ENCODE results near the gene ELK3.

Gene ELK3

DNA sequence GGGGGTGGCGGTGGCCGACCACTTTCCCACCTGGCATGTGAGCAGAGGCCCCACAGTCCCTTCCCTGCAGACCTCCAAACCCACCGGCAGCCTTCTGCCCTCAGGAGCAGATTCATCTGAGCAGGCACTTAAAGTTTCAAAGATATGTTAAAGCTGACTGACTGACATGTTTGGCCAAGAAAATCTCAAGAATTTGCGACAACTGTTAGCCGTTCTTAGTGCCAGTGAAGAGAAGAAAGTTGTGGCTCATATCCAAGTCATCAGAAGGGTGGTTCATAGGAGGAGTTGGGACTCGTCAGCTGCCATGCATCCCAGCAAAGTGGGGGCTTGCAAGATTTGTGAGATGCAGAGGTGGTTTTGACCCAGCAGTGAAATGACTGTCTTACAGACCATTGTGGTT lies 27.2 kb downstream of the ELK3 start:
- TF ChIP-seq, protein P1, sequence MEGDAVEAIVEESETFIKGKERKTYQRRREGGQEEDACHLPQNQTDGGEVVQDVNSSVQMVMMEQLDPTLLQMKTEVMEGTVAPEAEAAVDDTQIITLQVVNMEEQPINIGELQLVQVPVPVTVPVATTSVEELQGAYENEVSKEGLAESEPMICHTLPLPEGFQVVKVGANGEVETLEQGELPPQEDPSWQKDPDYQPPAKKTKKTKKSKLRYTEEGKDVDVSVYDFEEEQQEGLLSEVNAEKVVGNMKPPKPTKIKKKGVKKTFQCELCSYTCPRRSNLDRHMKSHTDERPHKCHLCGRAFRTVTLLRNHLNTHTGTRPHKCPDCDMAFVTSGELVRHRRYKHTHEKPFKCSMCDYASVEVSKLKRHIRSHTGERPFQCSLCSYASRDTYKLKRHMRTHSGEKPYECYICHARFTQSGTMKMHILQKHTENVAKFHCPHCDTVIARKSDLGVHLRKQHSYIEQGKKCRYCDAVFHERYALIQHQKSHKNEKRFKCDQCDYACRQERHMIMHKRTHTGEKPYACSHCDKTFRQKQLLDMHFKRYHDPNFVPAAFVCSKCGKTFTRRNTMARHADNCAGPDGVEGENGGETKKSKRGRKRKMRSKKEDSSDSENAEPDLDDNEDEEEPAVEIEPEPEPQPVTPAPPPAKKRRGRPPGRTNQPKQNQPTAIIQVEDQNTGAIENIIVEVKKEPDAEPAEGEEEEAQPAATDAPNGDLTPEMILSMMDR (IDR thresholded peaks at IDR 0.05; ENCODE audit: low read depth, low read length): no peak

DNA sequence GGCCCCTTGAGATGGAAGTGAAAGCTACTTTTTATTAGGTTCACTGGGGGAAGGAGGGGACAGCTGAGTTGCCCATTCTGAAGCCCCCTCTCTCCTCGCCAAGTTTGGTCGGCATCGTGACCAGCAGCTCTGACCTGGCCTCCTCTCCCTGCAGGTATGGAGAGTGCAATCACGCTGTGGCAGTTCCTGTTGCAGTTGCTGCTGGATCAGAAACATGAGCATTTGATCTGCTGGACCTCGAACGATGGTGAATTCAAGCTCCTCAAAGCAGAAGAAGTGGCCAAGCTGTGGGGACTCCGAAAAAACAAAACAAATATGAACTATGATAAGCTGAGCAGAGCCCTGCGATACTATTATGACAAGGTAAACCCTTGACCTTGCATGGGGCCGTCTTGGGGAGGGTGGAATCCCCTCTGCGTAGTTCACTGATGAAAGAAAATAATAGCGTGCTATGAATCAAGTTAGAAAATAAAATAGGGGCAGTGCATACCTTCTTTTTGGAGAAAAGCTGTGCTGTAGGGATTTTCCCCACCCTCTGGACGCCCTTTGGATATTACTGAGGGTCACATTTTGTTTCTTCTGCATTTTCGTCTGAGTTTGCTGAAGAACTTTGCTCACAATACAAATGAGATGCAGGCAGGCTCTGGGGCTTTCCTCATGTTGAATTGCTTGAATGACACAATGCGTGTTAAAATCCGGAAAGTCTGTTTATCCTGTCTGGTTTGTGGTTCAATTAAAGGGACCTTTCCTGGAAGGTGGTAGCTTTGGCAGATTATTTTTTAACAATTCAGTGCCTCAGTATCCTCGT lies 29.4 kb downstream of the ELK3 start:
- TF ChIP-seq, protein P1 (IDR thresholded peaks at IDR 0.05; ENCODE audit: low read depth, low read length): no peak
- DNase-seq (ENCODE audit: extremely low read depth, low read depth): no peak

More for the DNA sequence above, 27.2 kb downstream of the ELK3 start:
- DNase-seq (ENCODE audit: extremely low read depth, low read depth): no peak

DNA sequence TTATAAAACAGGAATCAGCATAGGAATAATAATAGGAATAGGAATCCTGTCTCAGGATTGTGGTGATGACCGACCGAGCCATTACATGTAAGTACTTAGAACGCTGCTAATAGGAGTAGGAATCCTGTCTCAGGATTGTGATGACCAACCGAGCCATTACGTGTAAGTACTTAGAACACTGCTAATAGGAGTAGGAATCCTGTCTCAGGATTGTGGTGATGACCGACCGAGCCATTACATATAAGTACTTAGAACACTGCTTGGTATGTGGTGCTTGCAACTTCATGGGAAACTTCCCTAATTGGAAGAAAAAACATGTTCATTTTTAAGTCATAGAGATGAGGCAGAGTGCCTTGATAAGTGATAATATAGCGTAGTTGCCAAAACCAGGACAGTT lies 30.0 kb downstream of the ELK3 start:
- TF ChIP-seq, protein P1 (IDR thresholded peaks at IDR 0.05; ENCODE audit: low read depth, low read length): no peak
- no peak for DNase-seq (ENCODE audit: extremely low read depth, low read depth)

DNA sequence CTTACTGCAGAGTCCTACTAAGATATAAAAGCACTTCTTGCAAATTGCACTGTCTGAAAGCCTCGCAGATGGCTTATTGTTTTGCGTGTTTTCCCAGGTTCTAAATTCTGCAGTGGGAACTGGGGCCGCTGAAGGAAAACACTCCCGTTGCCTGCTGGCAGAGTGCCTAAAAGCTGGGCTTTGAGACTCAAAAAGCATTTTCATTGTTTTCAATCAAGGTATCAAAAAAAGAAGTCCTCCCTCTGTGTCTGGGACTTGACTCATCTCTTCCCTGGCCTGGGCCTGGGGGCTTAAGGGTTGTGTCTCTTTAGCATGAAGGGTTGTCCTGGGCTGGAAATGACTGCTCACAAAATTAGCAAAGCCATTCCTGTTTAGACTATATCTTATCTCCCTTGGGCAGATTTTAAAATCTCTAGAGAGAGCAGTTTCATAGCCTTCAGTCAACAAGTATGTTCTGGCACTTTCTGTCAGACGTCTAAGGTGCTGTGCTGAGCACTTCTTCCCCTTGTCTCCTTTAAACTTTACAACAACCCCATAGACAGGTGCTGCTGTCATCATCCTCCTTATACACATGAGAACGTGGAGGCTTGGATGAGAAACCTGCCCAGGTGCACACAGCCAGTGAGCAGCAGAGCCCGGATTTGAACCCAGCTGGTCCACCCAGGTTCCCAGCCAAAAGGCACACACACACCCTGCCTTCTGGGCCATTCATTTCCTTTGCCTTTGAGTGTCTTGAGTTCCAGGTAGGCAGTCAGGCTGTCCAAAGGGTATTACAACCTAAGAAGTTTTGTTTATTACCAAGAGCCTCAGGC lies 31.1 kb downstream of the ELK3 start:
- DNase-seq (ENCODE audit: extremely low read depth, low read depth): no peak
- TF ChIP-seq, protein P1 (IDR thresholded peaks at IDR 0.05; ENCODE audit: low read depth, low read length): no peak

DNA sequence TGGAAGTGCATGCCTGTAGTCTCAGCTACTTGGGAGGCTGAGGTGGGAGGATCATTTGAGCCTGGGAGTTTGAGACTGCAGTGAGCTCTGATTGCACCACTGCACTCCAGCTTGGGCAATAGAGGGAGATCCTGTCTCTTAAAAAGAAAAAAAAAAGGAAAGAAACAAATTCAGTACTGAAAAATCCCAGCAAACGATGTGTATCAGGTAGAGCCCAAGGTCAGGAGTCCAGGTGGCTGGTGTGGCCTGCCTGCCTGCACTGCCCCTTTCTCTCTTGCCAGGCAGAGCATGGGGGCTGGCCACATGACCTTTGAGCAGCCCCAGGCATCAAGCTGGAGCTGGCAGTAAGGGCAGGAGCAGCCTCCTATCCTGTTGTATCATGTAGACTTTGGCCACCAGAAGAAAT lies 31.8 kb downstream of the ELK3 start:
- TF ChIP-seq, protein P1 (IDR thresholded peaks at IDR 0.05; ENCODE audit: low read depth, low read length): no peak
- no peak for DNase-seq (ENCODE audit: extremely low read depth, low read depth)

DNA sequence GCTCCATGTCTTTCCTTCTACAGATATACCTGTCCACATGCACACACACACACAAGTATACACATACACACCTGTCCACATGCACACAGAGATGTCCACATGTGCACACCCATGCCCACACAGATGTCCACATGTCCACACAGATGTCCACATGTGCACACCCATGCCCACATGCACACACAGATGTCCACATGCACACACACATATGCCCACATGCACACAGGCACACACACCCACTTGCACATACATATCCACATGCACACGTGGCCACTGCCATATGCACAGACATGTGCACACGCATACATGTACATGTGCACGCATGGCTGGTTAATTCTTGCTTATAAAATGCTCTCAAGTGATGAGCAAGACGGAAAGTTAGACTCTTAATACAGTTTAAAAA lies 32.2 kb downstream of the ELK3 start:
- no peak for DNase-seq (ENCODE audit: extremely low read depth, low read depth)
- TF ChIP-seq, protein P1 (IDR thresholded peaks at IDR 0.05; ENCODE audit: low read depth, low read length): no peak

DNA sequence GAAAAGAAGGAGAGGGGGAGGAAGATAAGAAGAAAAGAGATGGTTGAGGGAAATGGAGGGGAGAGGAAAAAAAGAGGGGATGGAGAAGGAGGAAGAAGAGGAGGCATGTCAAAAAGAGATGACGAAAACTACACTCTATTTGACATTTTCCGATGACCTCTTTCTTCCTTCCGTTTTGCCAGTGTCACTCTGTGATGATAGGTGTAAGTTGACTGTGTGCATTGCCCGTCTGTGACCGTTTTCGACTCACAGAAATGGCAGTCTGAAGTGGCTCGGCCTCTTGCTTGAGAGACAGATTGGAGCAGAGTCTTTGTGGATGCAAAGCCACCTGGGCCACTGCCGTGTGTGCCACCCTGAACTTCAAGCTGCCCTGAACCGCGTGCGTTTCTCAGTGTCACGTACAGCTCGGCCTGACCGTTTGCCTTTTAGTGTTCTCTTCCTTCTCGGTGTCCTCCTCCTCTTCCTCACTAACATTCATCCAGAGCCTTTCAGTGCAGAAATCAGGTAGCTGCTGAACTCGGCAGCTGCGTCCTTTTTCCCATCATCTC lies 32.7 kb downstream of the ELK3 start:
- no peak for DNase-seq (ENCODE audit: extremely low read depth, low read depth)
- TF ChIP-seq, protein P1 (IDR thresholded peaks at IDR 0.05; ENCODE audit: low read depth, low read length): no peak

Data from AG09319 (cell line).